Skeletal muscle satellite cell (primary cell): ENCODE data around the gene SLC38A5.
"Not testable (repeated sequence)": the region's sequence is repeated elsewhere in the genome, so short reads cannot be mapped to it uniquely, and the experiment has no call there.

Source experiments
- H3K27me3 ChIP-seq: 2 replicates; pipeline ENCODE4 v1.7.0; 2013; ENCODE audit warnings: low read length; ENCODE audit not compliant: control insufficient read depth, insufficient read depth
- H3K36me3 ChIP-seq: 2 replicates; pipeline ENCODE4 v1.7.0; 2013; ENCODE audit warnings: mild to moderate bottlenecking, control low read depth, low read length; ENCODE audit not compliant: insufficient read depth
- H3K4me1 ChIP-seq: 2 replicates; pipeline ENCODE4 v1.7.0; 2013; ENCODE audit warnings: low read length; ENCODE audit not compliant: control insufficient read depth, insufficient read depth
- H3K4me2 ChIP-seq: 2 replicates; pipeline ENCODE4 v1.7.0; 2013; ENCODE audit warnings: mild to moderate bottlenecking, low read length
- H3K4me3 ChIP-seq: 2 replicates; pipeline ENCODE4 v1.7.0; 2013; ENCODE audit warnings: low read length
- H3K9ac ChIP-seq: 2 replicates; pipeline ENCODE4 v1.7.0; 2013; ENCODE audit warnings: mild to moderate bottlenecking, low read depth, low read length, moderate library complexity
- H3K9me3 ChIP-seq: replicated peaks from 2 replicates; pipeline ENCODE4 v1.7.0; 2013; ENCODE audit warnings: mild to moderate bottlenecking, control low read depth, low read length

The SLC38A5 gene

GRCh38 chrX:48467281-48467761 lies 2.7 kb downstream of the SLC38A5 start:
- Histone ChIP-seq H3K36me3 (no peaks in the 10 kb centered on the region), H3K9ac (peak overlapping the region; percentile 22)

GRCh38 chrX:48466696-48467095 lies 3.4 kb downstream of the SLC38A5 start:
- Histone ChIP-seq H3K4me2 (peak overlapping the region; percentile 9), H3K4me1 (peaks cover 16% of the 10 kb centered on the region), H3K27me3 (no peaks in the 10 kb centered on the region), H3K36me3 (no peaks in the 10 kb centered on the region), H3K4me3 (no peak overlapping the region), H3K9ac (no peak overlapping the region), H3K9me3 (no peaks in the 10 kb centered on the region)

More at GRCh38 chrX:48467281-48467761, 2.7 kb downstream of the SLC38A5 start:
- Histone ChIP-seq H3K4me3 (peak overlapping the region; percentile 36), H3K9me3 (no peaks in the 10 kb centered on the region), H3K4me2 (peak overlapping the region; percentile 45), H3K4me1 (peaks cover 16% of the 10 kb centered on the region), H3K27me3 (no peaks in the 10 kb centered on the region)

DNA sequence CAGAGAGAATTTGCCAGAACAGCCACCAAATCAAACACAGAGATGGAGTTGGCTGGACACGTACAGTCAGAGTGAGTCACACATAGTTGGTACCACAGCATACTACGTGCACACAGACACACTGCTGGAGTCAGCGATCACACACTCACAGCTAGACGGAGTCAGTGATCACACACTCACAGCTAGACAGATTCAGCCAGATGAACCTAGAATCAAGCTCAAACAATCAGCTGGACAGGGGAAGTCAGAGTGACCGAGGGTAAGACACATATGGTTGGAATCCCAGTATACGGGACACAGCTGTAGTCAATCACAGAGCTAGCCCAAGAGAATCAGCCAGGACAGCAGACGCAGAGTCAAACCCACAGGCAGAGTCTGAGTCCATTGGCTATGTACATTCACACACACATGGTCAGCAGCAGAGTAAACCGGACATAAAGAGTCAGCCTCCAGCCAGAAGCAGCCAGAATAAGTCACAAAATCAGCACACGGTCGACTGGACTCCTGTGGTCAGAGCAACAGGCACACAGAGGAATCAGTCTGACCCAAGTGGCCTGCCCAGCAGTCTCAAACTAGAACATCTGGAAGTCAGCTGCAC lies 4.6 kb downstream of the SLC38A5 start:
- H3K4me3 ChIP-seq, result peak overlapping the region; percentile 1
- no peaks in the 10 kb centered on the region for H3K36me3 ChIP-seq
- H3K27me3 ChIP-seq, result no peaks in the 10 kb centered on the region
- peaks cover 16% of the 10 kb centered on the region for H3K4me1 ChIP-seq
- H3K4me2 ChIP-seq, result peak overlapping the region; percentile 43
- no peaks in the 10 kb centered on the region for H3K9me3 ChIP-seq
- H3K9ac ChIP-seq, result no peak overlapping the region

DNA sequence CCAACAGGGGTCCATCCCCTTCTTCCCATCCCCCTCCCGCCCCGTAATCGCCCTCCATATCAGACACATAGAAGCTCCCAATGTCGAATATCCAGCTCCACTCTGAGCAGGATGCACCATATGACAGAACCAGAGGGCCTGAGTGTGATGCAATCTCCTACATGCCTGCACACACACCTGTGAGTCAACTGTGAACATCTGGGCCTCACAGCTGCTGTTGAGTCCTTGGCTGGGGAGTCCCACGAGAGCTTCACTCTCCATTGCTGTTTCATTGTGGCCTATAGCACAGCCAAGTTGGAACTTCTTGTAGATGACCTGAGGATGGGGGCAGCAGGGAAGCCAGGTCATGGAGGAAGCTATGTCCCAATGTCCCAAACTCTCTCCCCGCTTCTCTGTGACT lies 8.2 kb downstream of the SLC38A5 start:
- no peak overlapping the region for H3K4me2 ChIP-seq
- H3K9me3 ChIP-seq, result no peaks in the 10 kb centered on the region
- H3K4me1 ChIP-seq, result peaks cover 11% of the 10 kb centered on the region
- no peak overlapping the region for H3K4me3 ChIP-seq
- H3K27me3 ChIP-seq, result no peaks in the 10 kb centered on the region
- no peaks in the 10 kb centered on the region for H3K36me3 ChIP-seq
- H3K9ac ChIP-seq, result no peak overlapping the region

DNA sequence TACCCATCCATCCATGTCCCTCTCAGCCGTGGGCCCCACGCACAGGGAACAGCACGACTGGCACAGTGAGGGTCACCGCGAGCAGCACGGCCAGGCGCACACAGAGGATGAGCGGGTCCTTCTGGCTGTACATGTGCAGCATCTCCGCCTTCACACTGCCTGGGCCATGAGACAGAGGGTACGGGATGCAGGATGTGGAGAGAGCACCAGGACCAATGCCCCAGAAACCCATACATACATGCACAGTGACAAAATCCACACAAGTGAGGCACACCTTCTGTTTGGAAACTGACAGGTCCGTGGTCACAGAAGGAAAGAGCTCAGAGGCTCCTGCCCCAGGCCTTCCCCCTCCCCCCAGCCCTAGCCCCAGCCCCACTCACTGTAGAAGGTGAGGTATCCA lies 9.5 kb downstream of the SLC38A5 start:
- Histone ChIP-seq H3K4me3 (no peak overlapping the region), H3K4me1 (peaks cover 8% of the 10 kb centered on the region), H3K27me3 (no peaks in the 10 kb centered on the region), H3K4me2 (no peak overlapping the region), H3K36me3 (no peaks in the 10 kb centered on the region), H3K9me3 (no peaks in the 10 kb centered on the region), H3K9ac (no peak overlapping the region)

GRCh38 chrX:48460031-48460430 lies 10.0 kb downstream of the SLC38A5 start:
- no peak overlapping the region for H3K9ac ChIP-seq
- H3K4me1 ChIP-seq, result peaks cover 2% of the 10 kb centered on the region
- H3K4me3 ChIP-seq, result no peak overlapping the region
- H3K36me3 ChIP-seq, result no peaks in the 10 kb centered on the region
- no peak overlapping the region for H3K4me2 ChIP-seq
- no peaks in the 10 kb centered on the region for H3K9me3 ChIP-seq
- H3K27me3 ChIP-seq, result no peaks in the 10 kb centered on the region

DNA sequence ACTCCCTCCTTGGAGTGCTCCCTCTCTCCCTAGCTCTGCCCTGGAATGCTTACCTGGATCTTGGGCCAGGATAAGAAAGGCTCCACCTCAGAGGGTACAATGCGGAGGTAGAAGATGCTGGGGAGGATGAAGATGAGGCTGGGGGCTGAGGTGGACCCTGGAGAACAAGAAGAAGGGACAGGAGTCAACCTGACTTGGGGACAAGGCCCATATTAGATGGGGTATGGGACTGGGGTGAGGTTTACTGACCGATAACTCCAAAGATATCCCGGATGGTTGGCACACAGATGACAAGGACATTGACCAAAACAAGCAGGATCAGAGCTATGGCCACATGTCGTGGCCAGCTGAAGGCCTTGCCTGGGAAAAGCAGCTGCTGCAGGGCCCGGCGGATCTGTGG lies 10.6 kb downstream of the SLC38A5 start:
- no peaks in the 10 kb centered on the region for H3K4me1 ChIP-seq
- no peak overlapping the region for H3K4me3 ChIP-seq
- no peaks in the 10 kb centered on the region for H3K9me3 ChIP-seq
- no peak overlapping the region for H3K4me2 ChIP-seq
- H3K27me3 ChIP-seq, result no peaks in the 10 kb centered on the region
- H3K36me3 ChIP-seq, result no peaks in the 10 kb centered on the region
- no peak overlapping the region for H3K9ac ChIP-seq

GRCh38 chrX:48458711-48459110 lies 11.3 kb downstream of the SLC38A5 start:
- Histone ChIP-seq H3K9me3 (no peaks in the 10 kb centered on the region), H3K9ac (no peak overlapping the region), H3K36me3 (no peaks in the 10 kb centered on the region), H3K27me3 (no peaks in the 10 kb centered on the region), H3K4me3 (no peak overlapping the region), H3K4me2 (no peak overlapping the region), H3K4me1 (no peaks in the 10 kb centered on the region)

- Histone ChIP-seq H3K4me1 (no peaks in the 10 kb centered on the region), H3K9me3 (no peaks in the 10 kb centered on the region), H3K36me3 (no peaks in the 10 kb centered on the region), H3K4me3 (no peak overlapping the region), H3K4me2 (no peak overlapping the region), H3K9ac (no peak overlapping the region), H3K27me3 (peaks cover 1% of the 10 kb centered on the region)
Measured at GRCh38 chrX:48456628-48457331, 13.3 kb downstream of the SLC38A5 start.

GRCh38 chrX:48451708-48452107 lies 18.4 kb downstream of the SLC38A5 start:
- Histone ChIP-seq H3K9me3 (no peaks in the 10 kb centered on the region), H3K36me3 (no peaks in the 10 kb centered on the region), H3K9ac (no peak overlapping the region), H3K4me1 (no peaks in the 10 kb centered on the region), H3K4me3 (no peak overlapping the region), H3K4me2 (no peak overlapping the region), H3K27me3 (peaks cover 4% of the 10 kb centered on the region)

GRCh38 chrX:48450076-48450475 lies 20.0 kb downstream of the SLC38A5 start:
- Histone ChIP-seq H3K27me3 (peaks cover 4% of the 10 kb centered on the region), H3K4me1 (no peaks in the 10 kb centered on the region), H3K4me3 (no peak overlapping the region), H3K9me3 (no peaks in the 10 kb centered on the region), H3K9ac (no peak overlapping the region), H3K36me3 (no peaks in the 10 kb centered on the region), H3K4me2 (no peak overlapping the region)

DNA sequence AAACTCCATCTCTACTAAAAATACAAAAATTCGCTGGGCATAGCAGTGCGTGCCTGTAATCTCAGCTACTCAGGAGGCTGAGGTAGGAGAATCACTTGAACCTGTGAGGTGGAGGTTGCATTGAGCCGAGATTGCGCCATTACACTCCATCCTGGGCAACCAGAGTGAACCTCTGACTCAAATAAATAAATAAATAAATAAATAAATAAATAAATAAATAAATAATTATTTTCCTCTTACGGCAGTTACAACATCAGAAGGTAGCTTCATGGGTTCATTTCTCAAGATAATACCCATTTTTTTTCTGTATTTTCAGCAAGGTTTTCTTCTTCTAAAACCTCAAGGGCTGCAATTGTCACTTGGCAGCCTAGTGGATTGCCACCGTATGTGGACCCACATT lies 22.9 kb downstream of the SLC38A5 start:
- H3K27me3 ChIP-seq, H3K36me3 ChIP-seq, H3K4me1 ChIP-seq, H3K9ac ChIP-seq, H3K4me3 ChIP-seq, H3K9me3 ChIP-seq, H3K4me2 ChIP-seq: not testable (repeated sequence)
